H9 (cell line): ENCODE results near the gene TRIM17. TPM values are rescaled to one million over a fixed set of nuclear protein-coding genes. Genes with fewer than 3 reads are reported as not detected.

Source experiments
- DNase-seq: peaks from one replicate; pipeline ENCODE4 v3.0.0-alpha.2; 2017
- H2AFZ ChIP-seq: one replicate; pipeline ENCODE4 v1.6.1; 2013; ENCODE audit warnings: mild to moderate bottlenecking, low read length, control low read depth, moderate library complexity
- H2AK5ac ChIP-seq: 2 replicates; pipeline ENCODE4 v1.6.1; 2013; ENCODE audit warnings: low read length, control low read depth, mixed read lengths; ENCODE audit not compliant: insufficient read length
- H2BK120ac ChIP-seq: one replicate; pipeline ENCODE4 v1.6.1; 2013; ENCODE audit warnings: low read depth, mild to moderate bottlenecking, low read length, control low read depth, inconsistent platforms; ENCODE audit not compliant: poor library complexity, severe bottlenecking
- H2BK12ac ChIP-seq: 2 replicates; pipeline ENCODE4 v1.6.1; 2013; ENCODE audit warnings: low read length, control low read depth, mixed read lengths, low read depth; ENCODE audit not compliant: insufficient read length
- H2BK15ac ChIP-seq: 2 replicates; pipeline ENCODE4 v1.6.1; 2013; ENCODE audit warnings: low read depth, low read length, control low read depth
- H2BK20ac ChIP-seq: one replicate; pipeline ENCODE4 v1.6.1; 2013; ENCODE audit warnings: low read depth, mild to moderate bottlenecking, low read length, control low read depth, inconsistent platforms; ENCODE audit not compliant: poor library complexity, severe bottlenecking
- H2BK5ac ChIP-seq: 2 replicates; pipeline ENCODE4 v1.6.1; 2013; ENCODE audit warnings: low read length, control low read depth, mixed read lengths; ENCODE audit not compliant: insufficient read length
- H3K14ac ChIP-seq: 2 replicates; pipeline ENCODE4 v1.6.1; 2013; ENCODE audit warnings: low read length, control low read depth; ENCODE audit not compliant: insufficient read depth
- H3K18ac ChIP-seq: 2 replicates; pipeline ENCODE4 v1.6.1; 2013; ENCODE audit warnings: low read depth, mild to moderate bottlenecking, mixed read lengths, low read length, control low read depth; ENCODE audit not compliant: insufficient read length
- H3K23ac ChIP-seq: 2 replicates; pipeline ENCODE4 v1.6.1; 2013; ENCODE audit warnings: low read length, control low read depth, mixed read lengths, low read depth; ENCODE audit not compliant: insufficient read length
- H3K23me2 ChIP-seq: 2 replicates; pipeline ENCODE4 v1.6.1; 2013; ENCODE audit warnings: low read depth, mild to moderate bottlenecking, mixed read lengths, low read length, control low read depth; ENCODE audit not compliant: insufficient read length, poor library complexity, severe bottlenecking
- H3K27ac ChIP-seq: 2 replicates; pipeline ENCODE4 v1.5.1; 2013; ENCODE audit warnings: low read length, control low read depth, mixed read lengths, low read depth; ENCODE audit not compliant: insufficient read length
- H3K27me3 ChIP-seq: 2 replicates; pipeline ENCODE4 v1.6.1; 2013; ENCODE audit warnings: low read length, control low read depth, inconsistent platforms; ENCODE audit not compliant: insufficient read depth
- H3K4ac ChIP-seq: 2 replicates; pipeline ENCODE4 v1.6.1; 2013; ENCODE audit warnings: low read depth, mild to moderate bottlenecking, control low read depth, inconsistent platforms, low read length, moderate library complexity
- H3K4me1 ChIP-seq: 2 replicates; pipeline ENCODE4 v1.6.1; 2013; ENCODE audit warnings: low read length, control low read depth, inconsistent platforms; ENCODE audit not compliant: insufficient read depth
- H3K4me2 ChIP-seq: 2 replicates; pipeline ENCODE4 v1.6.1; 2013; ENCODE audit warnings: low read length, control low read depth, mixed read lengths; ENCODE audit not compliant: insufficient read length, insufficient read depth
- H3K56ac ChIP-seq: 2 replicates; pipeline ENCODE4 v1.6.1; 2013; ENCODE audit warnings: low read depth, mild to moderate bottlenecking, mixed read lengths, low read length, control low read depth; ENCODE audit not compliant: insufficient read length
- H3K79me1 ChIP-seq: 2 replicates; pipeline ENCODE4 v1.6.1; 2013; ENCODE audit warnings: low read depth, mild to moderate bottlenecking, moderate library complexity, low read length, control low read depth, inconsistent platforms; ENCODE audit not compliant: insufficient read depth, poor library complexity, severe bottlenecking
- H3K79me2 ChIP-seq: 2 replicates; pipeline ENCODE4 v1.6.1; 2013; ENCODE audit warnings: low read length, control low read depth, inconsistent platforms; ENCODE audit not compliant: insufficient read depth
- H3K9ac ChIP-seq: 2 replicates; pipeline ENCODE4 v1.6.1; 2013; ENCODE audit warnings: low read length, control low read depth, mixed read lengths; ENCODE audit not compliant: insufficient read length; ENCODE audit errors: extremely low read depth
- H3K9me3 ChIP-seq: one replicate; pipeline ENCODE4 v1.6.1; 2013; ENCODE audit warnings: low read depth, low read length, inconsistent platforms; ENCODE audit not compliant: control insufficient read depth
- H3T11ph ChIP-seq: one replicate; pipeline ENCODE4 v1.6.1; 2013; ENCODE audit warnings: mild to moderate bottlenecking, low read length, control low read depth, inconsistent platforms
- H4K20me1 ChIP-seq: one replicate; pipeline ENCODE4 v1.6.1; 2013; ENCODE audit not compliant: control insufficient read depth, insufficient read length, insufficient read depth
- H4K5ac ChIP-seq: 2 replicates; pipeline ENCODE4 v1.6.1; 2013; ENCODE audit warnings: low read depth, mild to moderate bottlenecking, mixed read lengths, low read length, control low read depth; ENCODE audit not compliant: insufficient read length
- H4K8ac ChIP-seq: replicated peaks from 2 replicates; pipeline ENCODE4 v1.6.1; 2013; ENCODE audit warnings: low read length, control low read depth, mixed read lengths, low read depth; ENCODE audit not compliant: insufficient read length
- H4K91ac ChIP-seq: 2 replicates; pipeline ENCODE4 v1.6.1; 2013; ENCODE audit warnings: low read depth, mild to moderate bottlenecking, moderate library complexity, mixed read lengths, low read length, control low read depth; ENCODE audit not compliant: insufficient read length
- H3K27ac Mint-ChIP-seq, 3 experiments: 2 replicates in 2 of 3; 3 replicates in 1 of 3; pipeline ENCODE4 v1.8.0; 2020 to 2021; ENCODE audit warnings: mixed read lengths in 3 of 3, mild to moderate bottlenecking in 1 of 3, moderate library complexity in 1 of 3
- H3K27me3 Mint-ChIP-seq: 2 replicates; pipeline ENCODE4 v1.8.0; 2021; ENCODE audit warnings: low read depth, mild to moderate bottlenecking, moderate library complexity, mixed read lengths
- H3K36me3 Mint-ChIP-seq, 3 experiments: 2 replicates in 2 of 3; 3 replicates in 1 of 3; pipeline ENCODE4 v1.8.0; 2020 to 2021; ENCODE audit warnings: low read depth in 3 of 3, mixed read lengths in 3 of 3; ENCODE audit not compliant: insufficient read depth in 1 of 3
- H3K4me1 Mint-ChIP-seq, 2 experiments: 2 replicates each; pipeline ENCODE4 v1.8.0; 2020; ENCODE audit warnings: mixed read lengths in 2 of 2
- H3K4me3 Mint-ChIP-seq, 2 experiments: 2 replicates in 1 of 2; 3 replicates in 1 of 2; pipeline ENCODE4 v1.8.0; 2020 to 2021; ENCODE audit warnings: mild to moderate bottlenecking in 2 of 2, mixed read lengths in 2 of 2, moderate library complexity in 1 of 2
- H3K9me3 Mint-ChIP-seq, 2 experiments: 2 replicates in 1 of 2; 3 replicates in 1 of 2; pipeline ENCODE4 v1.8.0; 2020; ENCODE audit warnings: mild to moderate bottlenecking in 2 of 2, mixed read lengths in 2 of 2, moderate library complexity in 1 of 2
- WGBS: extraction: QIAGEN DNeasy Blood & Tissue Kit; methylation state at CpG from one replicate; pipeline ENCODE4 v1.1.7; 2013; ENCODE audit warnings: missing lambda C conversion rate, low lambda C conversion rate, mixed read lengths; ENCODE audit not compliant: insufficient read length; ENCODE audit errors: extremely low coverage; 5-methylcytosine and 5-hydroxymethylcytosine counted together
- total RNA-seq: library from RNA; stranded (reverse); gene quantifications from 2 replicates; pipeline ENCODE4 v1.2.1, GENCODE V29; 2021
- TF ChIP-seq, protein P1 (sequence below): fragments of 200-600 bp; sonication (generic); conservative IDR thresholded peaks from 3 replicates; pipeline ENCODE4 v1.8.0; 2021; ENCODE audit warnings: antibody characterized with exemption, mild to moderate bottlenecking

TRIM17 gene
- total RNA-seq, 1 experiment from 2014 or later = 2.8 TPM

DNA sequence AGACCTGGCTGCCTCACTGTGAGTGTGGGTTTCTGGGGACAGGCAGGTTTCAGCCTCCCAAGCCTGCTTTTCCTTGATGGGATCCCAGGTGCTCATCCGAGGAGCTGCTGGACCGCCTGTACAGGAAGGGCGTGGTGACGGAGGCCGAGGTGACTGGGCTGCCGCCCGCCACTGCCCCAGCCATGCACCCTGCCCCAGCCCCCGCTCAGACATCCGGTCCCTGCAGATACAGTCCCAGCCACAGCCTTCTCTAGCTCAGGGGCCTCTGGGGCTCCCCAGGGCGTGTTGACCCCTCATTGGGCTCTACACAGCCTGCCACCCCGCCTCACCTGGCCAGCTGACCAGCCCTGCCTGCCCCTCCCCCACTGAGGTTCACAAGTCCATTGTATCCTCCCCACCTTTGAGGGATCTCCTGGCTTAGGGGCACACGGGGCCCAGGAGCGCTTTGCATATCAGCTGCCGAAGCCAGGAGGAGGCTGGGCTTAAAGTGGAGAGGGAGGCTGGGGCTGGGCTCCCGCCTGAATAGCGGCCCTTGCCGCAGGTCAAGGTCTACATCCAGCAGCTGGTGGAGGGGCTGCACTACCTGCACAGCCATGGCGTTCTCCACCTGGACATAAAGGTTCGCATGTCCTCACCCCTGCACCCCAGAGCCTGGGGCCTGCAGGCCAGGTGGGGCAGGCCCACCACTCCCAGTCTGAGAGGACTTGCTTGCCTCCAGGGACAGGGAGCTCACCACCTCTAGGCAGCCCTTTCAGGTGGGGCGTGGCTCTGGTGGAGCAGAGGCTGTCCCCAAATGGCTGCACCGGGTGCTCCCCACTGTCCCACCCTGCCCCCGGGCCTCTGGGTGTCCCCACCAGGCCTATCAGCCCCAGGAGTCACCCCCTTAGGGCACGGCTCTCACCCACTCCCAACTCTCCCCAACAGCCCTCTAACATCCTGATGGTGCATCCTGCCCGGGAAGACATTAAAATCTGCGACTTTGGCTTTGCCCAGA, 48.6 kb downstream of the TRIM17 start:
- peak overlapping the region in 1 of 3 experiments; percentile 23; a peak in 1 of 7 replicates for H3K27ac Mint-ChIP-seq
- no peak overlapping the region for H2AFZ ChIP-seq
- H2BK20ac ChIP-seq = no peak overlapping the region
- no peaks in the 10 kb centered on the region for H3K36me3 Mint-ChIP-seq
- H3K14ac ChIP-seq = no peak overlapping the region
- H2BK15ac ChIP-seq = no peak overlapping the region
- H3K4ac ChIP-seq = no peak overlapping the region
- H3K4me1 Mint-ChIP-seq = peaks cover 3 to 11% of the 10 kb centered on the region in 2 experiments; a peak in 2 of 4 replicates
- no peak overlapping the region for H3T11ph ChIP-seq
- peak overlapping the region in 1 of 2 experiments; percentile 55; a peak in 1 of 5 replicates for H3K4me3 Mint-ChIP-seq
- H2BK5ac ChIP-seq = no peak overlapping the region
- no peaks in the 10 kb centered on the region for H3K79me1 ChIP-seq
- no peak overlapping the region for H4K8ac ChIP-seq
- H3K9me3 ChIP-seq = no peaks in the 10 kb centered on the region
- H3K56ac ChIP-seq = no peak overlapping the region
- H3K27ac ChIP-seq = no peak overlapping the region
- no CpG with 5 or more reads among the region's 25 CpGs for WGBS
- no peak overlapping the region for H3K9ac ChIP-seq
- H3K27me3 Mint-ChIP-seq = peaks cover 5% of the 10 kb centered on the region
- no peak overlapping the region for H4K91ac ChIP-seq
- DNase-seq = peak; percentile 50
- H2BK120ac ChIP-seq = no peak overlapping the region
- H3K4me1 ChIP-seq = no peaks in the 10 kb centered on the region
- no peak overlapping the region for H3K4me2 ChIP-seq
- no peaks in the 10 kb centered on the region for H3K23me2 ChIP-seq
- no peak overlapping the region for H3K23ac ChIP-seq
- TF ChIP-seq, protein P1, sequence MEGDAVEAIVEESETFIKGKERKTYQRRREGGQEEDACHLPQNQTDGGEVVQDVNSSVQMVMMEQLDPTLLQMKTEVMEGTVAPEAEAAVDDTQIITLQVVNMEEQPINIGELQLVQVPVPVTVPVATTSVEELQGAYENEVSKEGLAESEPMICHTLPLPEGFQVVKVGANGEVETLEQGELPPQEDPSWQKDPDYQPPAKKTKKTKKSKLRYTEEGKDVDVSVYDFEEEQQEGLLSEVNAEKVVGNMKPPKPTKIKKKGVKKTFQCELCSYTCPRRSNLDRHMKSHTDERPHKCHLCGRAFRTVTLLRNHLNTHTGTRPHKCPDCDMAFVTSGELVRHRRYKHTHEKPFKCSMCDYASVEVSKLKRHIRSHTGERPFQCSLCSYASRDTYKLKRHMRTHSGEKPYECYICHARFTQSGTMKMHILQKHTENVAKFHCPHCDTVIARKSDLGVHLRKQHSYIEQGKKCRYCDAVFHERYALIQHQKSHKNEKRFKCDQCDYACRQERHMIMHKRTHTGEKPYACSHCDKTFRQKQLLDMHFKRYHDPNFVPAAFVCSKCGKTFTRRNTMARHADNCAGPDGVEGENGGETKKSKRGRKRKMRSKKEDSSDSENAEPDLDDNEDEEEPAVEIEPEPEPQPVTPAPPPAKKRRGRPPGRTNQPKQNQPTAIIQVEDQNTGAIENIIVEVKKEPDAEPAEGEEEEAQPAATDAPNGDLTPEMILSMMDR = no peak
- H3K27me3 ChIP-seq = no peaks in the 10 kb centered on the region; the same call in 1 of the 2 replicates
- no peak overlapping the region for H4K5ac ChIP-seq
- no peaks in the 10 kb centered on the region for H3K9me3 Mint-ChIP-seq
- H3K79me2 ChIP-seq = no peaks in the 10 kb centered on the region
- no peak overlapping the region for H2AK5ac ChIP-seq
- H4K20me1 ChIP-seq = no peaks in the 10 kb centered on the region
- no peak overlapping the region for H2BK12ac ChIP-seq
- H3K18ac ChIP-seq = no peak overlapping the region
